Urinary bladder (tissue), 4 donors: ENCODE results near the gene NOL6. TPM values are rescaled to one million over a fixed set of nuclear protein-coding genes. Genes with fewer than 3 reads are reported as not detected.
"Not testable (repeated sequence)": the region's sequence is repeated elsewhere in the genome, so short reads cannot be mapped to it uniquely, and the experiment has no call there.

Experiments used
- DNase-seq: peaks from one replicate; pipeline ENCODE4 v3.0.0-alpha.2; 2015; ENCODE audit errors: extremely low spot score
- H3K27ac ChIP-seq: one replicate; pipeline ENCODE4 v1.5.1; 2013; ENCODE audit warnings: low read depth, mild to moderate bottlenecking, moderate library complexity
- H3K36me3 ChIP-seq: one replicate; pipeline ENCODE4 v1.6.1; 2013; ENCODE audit warnings: mild to moderate bottlenecking, moderate library complexity; ENCODE audit not compliant: insufficient read depth
- H3K4me1 ChIP-seq: one replicate; pipeline ENCODE4 v1.6.1; 2013; ENCODE audit warnings: mild to moderate bottlenecking, moderate library complexity; ENCODE audit not compliant: insufficient read depth
- H3K4me3 ChIP-seq: one replicate; pipeline ENCODE4 v1.5.1; 2013; ENCODE audit warnings: low read depth, low read length
- WGBS: extraction: QIAGEN DNeasy Blood & Tissue Kit; methylation state at CpG from one replicate; pipeline ENCODE4 v1.1.7; 2013; 5-methylcytosine and 5-hydroxymethylcytosine counted together
- polyA plus RNA-seq: library from polyadenylated mRNA; stranded (reverse); fragments of 200-250 nt; gene quantifications from one replicate; pipeline ENCODE4 v1.2.3, GENCODE V29; 2013
- total RNA-seq: library from RNA; depleted of rRNA; stranded (reverse); fragments of >200 nt; gene quantifications from one replicate; pipeline ENCODE4 v1.2.3, GENCODE V29; 2014
- donor health status: healthy with polysubstance abuse.
- donor health status: healthy.

Gene NOL6
- 17.3 TPM for total RNA-seq
- polyA plus RNA-seq = 23.1 TPM

- under 1% methylated on average over 32 of the region's 32 CpGs for WGBS
- peaks cover 2% of the 10 kb centered on the region for H3K4me1 ChIP-seq
- H3K27ac ChIP-seq = peak within 1 kb of the TSS; percentile 6
- H3K4me3 ChIP-seq = peak within 1 kb of the TSS; percentile 82
- peaks cover 1% of the 10 kb centered on the region for H3K36me3 ChIP-seq
- peak; percentile 99 for DNase-seq
Measured at GRCh38 chr9:33473643-33474352, at the start of gene NOL6. TSS of gene NOL6 (minus strand) at chr9:33473924. CDS start at chr9:33473842, 82 bp downstream.

- H3K4me3 ChIP-seq, DNase-seq, H3K27ac ChIP-seq, H3K4me1 ChIP-seq, H3K36me3 ChIP-seq: not testable (repeated sequence)
- 69% methylated on average over 6 of the region's 6 CpGs for WGBS
Measured at GRCh38 chr9:33521861-33522260, 48.1 kb upstream of the NOL6 start.

- not testable (repeated sequence) for H3K4me3 ChIP-seq, H3K4me1 ChIP-seq, H3K27ac ChIP-seq, DNase-seq, H3K36me3 ChIP-seq
- 48% methylated on average over 6 of the region's 6 CpGs for WGBS
Measured at GRCh38 chr9:33517934-33518577, 44.3 kb upstream of the NOL6 start.

GRCh38 chr9:33517373-33517772 is 43.6 kb upstream of the NOL6 start:
- Histone ChIP-seq H3K4me3 (no peak overlapping the region), H3K27ac (no peak overlapping the region), H3K36me3 (no peaks in the 10 kb centered on the region), H3K4me1 (no peaks in the 10 kb centered on the region)
- DNase-seq = no peak
- 82% methylated on average over 2 of the region's 2 CpGs for WGBS

GRCh38 chr9:33516397-33516796 is 42.7 kb upstream of the NOL6 start:
- not testable (repeated sequence) for H3K27ac ChIP-seq, H3K4me3 ChIP-seq, H3K36me3 ChIP-seq, H3K4me1 ChIP-seq, DNase-seq
- WGBS = 77% methylated on average over 1 of the region's 1 CpG

GRCh38 chr9:33515342-33515995 is 41.7 kb upstream of the NOL6 start:
- H3K4me3 ChIP-seq = not testable (repeated sequence)

GRCh38 chr9:33512535-33512934 is 38.8 kb upstream of the NOL6 start:
- H3K4me3 ChIP-seq, H3K36me3 ChIP-seq, DNase-seq, H3K4me1 ChIP-seq: not testable (repeated sequence)
- peak overlapping the region; percentile 23 for H3K27ac ChIP-seq
- WGBS = 89% methylated on average over 2 of the region's 2 CpGs

More at GRCh38 chr9:33515342-33515995, 41.7 kb upstream of the NOL6 start:
- H3K4me1 ChIP-seq, H3K36me3 ChIP-seq, H3K27ac ChIP-seq, DNase-seq: not testable (repeated sequence)
- WGBS = 45% methylated on average over 2 of the region's 2 CpGs

- WGBS = 0% methylated on average over 8 of the region's 8 CpGs
- not testable (repeated sequence) for DNase-seq, H3K4me1 ChIP-seq, H3K36me3 ChIP-seq
- H3K27ac ChIP-seq = peak overlapping the region; percentile 85
- peak overlapping the region; percentile 34 for H3K4me3 ChIP-seq
Measured at GRCh38 chr9:33511184-33511517, 37.4 kb upstream of the NOL6 start.

GRCh38 chr9:33510262-33511183 is 36.8 kb upstream of the NOL6 start:
- Histone ChIP-seq H3K36me3 (no peaks in the 10 kb centered on the region), H3K4me1 (no peaks in the 10 kb centered on the region), H3K27ac (peak overlapping the region; percentile 85), H3K4me3 (peak overlapping the region; percentile 34)
- DNase-seq = peak; percentile 58
- WGBS = 7% methylated on average over 32 of the region's 32 CpGs

- no peak overlapping the region for H3K27ac ChIP-seq
- H3K4me1 ChIP-seq = no peaks in the 10 kb centered on the region
- H3K36me3 ChIP-seq = no peaks in the 10 kb centered on the region
- H3K4me3 ChIP-seq = no peak overlapping the region
- no peak for DNase-seq
- 78% methylated on average over 7 of the region's 7 CpGs for WGBS
Measured at GRCh38 chr9:33506626-33507370, 33.1 kb upstream of the NOL6 start.

GRCh38 chr9:33498387-33498786 is 24.7 kb upstream of the NOL6 start:
- WGBS = 88% methylated on average over 1 of the region's 1 CpG
- Histone ChIP-seq H3K27ac (no peak overlapping the region), H3K4me1 (no peaks in the 10 kb centered on the region), H3K4me3 (no peak overlapping the region), H3K36me3 (no peaks in the 10 kb centered on the region)
- DNase-seq = no peak

- not testable (repeated sequence) for H3K36me3 ChIP-seq, H3K27ac ChIP-seq, H3K4me1 ChIP-seq, H3K4me3 ChIP-seq, DNase-seq
- WGBS = 60% methylated on average over 2 of the region's 2 CpGs
Measured at GRCh38 chr9:33493819-33494218, 20.1 kb upstream of the NOL6 start.

GRCh38 chr9:33489066-33489465 is 15.3 kb upstream of the NOL6 start:
- no peaks in the 10 kb centered on the region for H3K4me1 ChIP-seq
- DNase-seq = no peak
- H3K27ac ChIP-seq = no peak overlapping the region
- no peaks in the 10 kb centered on the region for H3K36me3 ChIP-seq
- H3K4me3 ChIP-seq = no peak overlapping the region
- 60% methylated on average over 2 of the region's 2 CpGs for WGBS
